GM12878 (cell line): ENCODE data around the gene PLPP1. TPM values are rescaled to one million over a fixed set of nuclear protein-coding genes. Genes with fewer than 3 reads are reported as not detected.

Source experiments
- ATAC-seq: fragments of 200-7000 bp; cut with Tn5 transposase; 3 replicates; pipeline ENCODE4 v1.9.1; 2020; ENCODE audit warnings: mild to moderate bottlenecking, moderate library complexity
- BruUV-seq: library from RNA; stranded (reverse); fragments of 400-500 nt; replicated peaks from 2 replicates; lab custom pipeline; 2021; lab: Mats Ljungman, UMichigan
- CTCF ChIA-PET: fragments of 300-600 bp; sonication (Branson Sonifier 250); formaldehyde crosslinking; extraction: SDS; loops from one replicate; lab custom pipeline; 2021; ENCODE audit warnings: inconsistent platforms; lab: Yijun Ruan, JAX
- POLR2A ChIA-PET: fragments of 350-600 bp; formaldehyde crosslinking; extraction: SDS; loops from one replicate; lab custom pipeline; 2021; ENCODE audit warnings: inconsistent platforms; lab: Charles Lee
- RAD21 ChIA-PET: fragments of 300-600 bp; sonication (Branson Sonifier 250); formaldehyde crosslinking; loops from one replicate; lab custom pipeline; 2023; ENCODE audit warnings: antibody characterized with exemption; ENCODE audit not compliant: unreplicated experiment; lab: Charles Lee
- SMC1A ChIA-PET: fragments of 300-600 bp; sonication (Branson Sonifier 250); formaldehyde crosslinking; loops from one replicate; lab custom pipeline; 2023; ENCODE audit not compliant: unreplicated experiment, uncharacterized antibody; lab: Charles Lee
- DNase-seq: peaks from one replicate; pipeline ENCODE4 v3.0.0-alpha.2; 2011; ENCODE audit warnings: low read depth, low spot score
- FAIRE-seq: peaks from 3 replicates; lab custom pipeline; 2011; peaks lifted over from hg19 to GRCh38; lab: Jason Lieb, UNC
- H2AFZ ChIP-seq: 2 replicates; pipeline ENCODE4 v1.6.0; 2011; ENCODE audit warnings: low read depth, low read length, control low read depth; ENCODE audit not compliant: control insufficient read depth
- H3K27ac ChIP-seq: 2 replicates; pipeline ENCODE4 v1.5.1; 2011; ENCODE audit warnings: control low read depth; ENCODE audit not compliant: control insufficient read depth, insufficient read depth
- H3K27me3 ChIP-seq, 2 experiments: replicated peaks in 1 of 2; 2 replicates each; pipeline versions ENCODE4 v1.6.0 to v1.6.1; 2011; ENCODE audit warnings: low read length in 1 of 2; ENCODE audit not compliant: control insufficient read depth in 2 of 2, insufficient read depth in 2 of 2
- H3K36me3 ChIP-seq, 2 experiments: 2 replicates each; pipeline ENCODE4 v1.5.1; 2011; ENCODE audit warnings: low read length in 1 of 2; ENCODE audit not compliant: control insufficient read depth in 2 of 2, insufficient read depth in 2 of 2
- H3K4me1 ChIP-seq: 2 replicates; pipeline ENCODE4 v1.6.1; 2011; ENCODE audit warnings: mild to moderate bottlenecking, low read length, moderate library complexity, mixed read lengths; ENCODE audit not compliant: control insufficient read depth, insufficient read depth
- H3K4me2 ChIP-seq: 2 replicates; pipeline ENCODE4 v1.6.0; 2011; ENCODE audit warnings: control low read depth; ENCODE audit not compliant: control insufficient read depth, insufficient read depth
- H3K4me3 ChIP-seq: fragments of 200-600 bp; sonication (generic); 2 replicates; pipeline ENCODE4 v1.5.1; 2016
- H3K79me2 ChIP-seq: 2 replicates; pipeline ENCODE4 v1.6.0; 2011; ENCODE audit warnings: low read length; ENCODE audit not compliant: control insufficient read depth, insufficient read depth
- H3K9ac ChIP-seq: 2 replicates; pipeline ENCODE4 v1.8.0; 2011; ENCODE audit warnings: low read length, control low read depth, mixed read lengths; ENCODE audit not compliant: control insufficient read depth, insufficient read depth
- H3K9me3 ChIP-seq: replicated peaks from 3 replicates; pipeline ENCODE4 v1.5.1; 2011; ENCODE audit warnings: mild to moderate bottlenecking, low read length; ENCODE audit not compliant: control insufficient read depth, insufficient read depth
- H4K20me1 ChIP-seq: 2 replicates; pipeline ENCODE4 v1.6.0; 2011; ENCODE audit not compliant: control insufficient read depth, insufficient read depth
- E2F8 ChIP-seq: fragments of 450-650 bp; IDR thresholded peaks from 2 replicates; pipeline ENCODE4 v1.6.1; 2018; ENCODE audit warnings: mild to moderate bottlenecking, low read depth, moderate library complexity; ENCODE audit not compliant: partially characterized antibody
- ETV6 ChIP-seq, 2 experiments: fragments of 450-650 bp in 1 of 2; IDR thresholded peaks in 1 of 2; conservative IDR thresholded peaks in 1 of 2; 2 replicates each; pipeline ENCODE4 v1.6.1; 2014; ENCODE audit warnings: antibody characterized with exemption in 1 of 2, borderline replicate concordance in 1 of 2, low read depth in 1 of 2, mild to moderate bottlenecking in 1 of 2, moderate library complexity in 1 of 2
- NRF1 ChIP-seq: conservative IDR thresholded peaks from 2 replicates; pipeline ENCODE4 v1.6.1; 2011; ENCODE audit warnings: mild to moderate bottlenecking, low read depth, low read length, improper control_type of control experiment
- ZNF687 ChIP-seq: fragments of 450-650 bp; IDR thresholded peaks from 2 replicates; pipeline ENCODE4 v1.6.1; 2017; ENCODE audit warnings: mild to moderate bottlenecking, moderate library complexity
- WGBS: methylation state at CpG from one replicate; pipeline ENCODE4 v1.1.6; 2016; ENCODE audit warnings: low lambda C conversion rate; ENCODE audit not compliant: insufficient replicate concordance, insufficient coverage; ENCODE audit errors: missing lambda C conversion rate; 5-methylcytosine and 5-hydroxymethylcytosine counted together
- in situ Hi-C: fragments of 300-500 bp; cut with MboI; formaldehyde crosslinking; loops from 9 replicates; pipeline ENCODE4 v1.14.3; 2018; ENCODE audit warnings: mixed read lengths
- intact Hi-C: fragments of 100-400 bp; cut with micrococcal nuclease; formaldehyde crosslinking; loops from one replicate; pipeline ENCODE4 v1.14.2; 2022; ENCODE audit not compliant: unreplicated experiment
- polyA plus RNA-seq, 11 experiments: library from polyadenylated mRNA; depleted of rRNA in 4 of 11; unstranded in 6 of 11; stranded (reverse) in 5 of 11; fragments of >200 nt; fragmentation: Nextera tagmentation in 4 of 11; fragmentation: Illumina TruSeq in 1 of 11; extraction: Ambion mirVana in 4 of 11; extraction: Trizol in 1 of 11; gene quantifications; 1 replicate in 1 of 11; 2 replicates in 10 of 11; pipeline versions ENCODE4 v1.2.1 to v1.2.3, GENCODE V29; 2011 to 2016; ENCODE audit warnings: inconsistent platforms in 2 of 11, missing spikeins in 2 of 11, low read depth in 1 of 11
- total RNA-seq, 4 experiments: library from RNA; depleted of rRNA in 3 of 4; stranded (reverse); fragments of >200 nt in 3 of 4; fragmentation: Illumina TruSeq in 1 of 4; extraction: Trizol in 1 of 4; gene quantifications; 2 replicates each; pipeline versions ENCODE4 v1.2.1 to v1.2.3, GENCODE V29; 2013 to 2021
- TF ChIP-seq, protein P1 (sequence below): fragments of 450-650 bp; IDR thresholded peaks from 2 replicates; pipeline ENCODE4 v1.6.1; 2016; ENCODE audit warnings: mild to moderate bottlenecking, moderate library complexity, borderline replicate concordance

The PLPP1 gene
- total and polyA plus RNA-seq, 10 of the 15 experiments (the other 5 are each of a cell fraction or from before 2014, with no cell fraction given) = 3.0 to 11.3 (median 8.1) TPM

GRCh38 chr5:55568654-55569512 is 34.1 kb upstream of the PLPP1 start:
- ATAC-seq = no peak
- Histone ChIP-seq H3K4me2 (no peak overlapping the region), H3K27ac (no peak overlapping the region), H3K4me1 (peaks cover 10% of the 10 kb centered on the region), H3K9me3 (no peaks in the 10 kb centered on the region), H3K27me3 (no peaks in the 10 kb centered on the region), H4K20me1 (no peaks in the 10 kb centered on the region), H3K36me3 (no peaks in the 10 kb centered on the region), H3K9ac (no peak overlapping the region), H3K4me3 (no peak overlapping the region), H3K79me2 (no peaks in the 10 kb centered on the region), H2AFZ (no peak overlapping the region)
- ChIA-PET POLR2A (no interaction called here), SMC1A (no interaction called here), CTCF (no interaction called here), RAD21 (no interaction called here)
- no peak for DNase-seq
- in situ Hi-C loops (no loop called here), intact Hi-C loops (no loop called here)
- TF ChIP-seq E2F8 (no peak), ETV6 (conservative IDR thresholded peaks at IDR 0.05 in 1 of 2, IDR thresholded peaks at IDR 0.05 in 1 of 2; ENCODE audit: borderline replicate concordance in 1 of 2, low read depth in 1 of 2) (no peak), NRF1 (no peak), ZNF687 (no peak)
- TF ChIP-seq, protein P1, sequence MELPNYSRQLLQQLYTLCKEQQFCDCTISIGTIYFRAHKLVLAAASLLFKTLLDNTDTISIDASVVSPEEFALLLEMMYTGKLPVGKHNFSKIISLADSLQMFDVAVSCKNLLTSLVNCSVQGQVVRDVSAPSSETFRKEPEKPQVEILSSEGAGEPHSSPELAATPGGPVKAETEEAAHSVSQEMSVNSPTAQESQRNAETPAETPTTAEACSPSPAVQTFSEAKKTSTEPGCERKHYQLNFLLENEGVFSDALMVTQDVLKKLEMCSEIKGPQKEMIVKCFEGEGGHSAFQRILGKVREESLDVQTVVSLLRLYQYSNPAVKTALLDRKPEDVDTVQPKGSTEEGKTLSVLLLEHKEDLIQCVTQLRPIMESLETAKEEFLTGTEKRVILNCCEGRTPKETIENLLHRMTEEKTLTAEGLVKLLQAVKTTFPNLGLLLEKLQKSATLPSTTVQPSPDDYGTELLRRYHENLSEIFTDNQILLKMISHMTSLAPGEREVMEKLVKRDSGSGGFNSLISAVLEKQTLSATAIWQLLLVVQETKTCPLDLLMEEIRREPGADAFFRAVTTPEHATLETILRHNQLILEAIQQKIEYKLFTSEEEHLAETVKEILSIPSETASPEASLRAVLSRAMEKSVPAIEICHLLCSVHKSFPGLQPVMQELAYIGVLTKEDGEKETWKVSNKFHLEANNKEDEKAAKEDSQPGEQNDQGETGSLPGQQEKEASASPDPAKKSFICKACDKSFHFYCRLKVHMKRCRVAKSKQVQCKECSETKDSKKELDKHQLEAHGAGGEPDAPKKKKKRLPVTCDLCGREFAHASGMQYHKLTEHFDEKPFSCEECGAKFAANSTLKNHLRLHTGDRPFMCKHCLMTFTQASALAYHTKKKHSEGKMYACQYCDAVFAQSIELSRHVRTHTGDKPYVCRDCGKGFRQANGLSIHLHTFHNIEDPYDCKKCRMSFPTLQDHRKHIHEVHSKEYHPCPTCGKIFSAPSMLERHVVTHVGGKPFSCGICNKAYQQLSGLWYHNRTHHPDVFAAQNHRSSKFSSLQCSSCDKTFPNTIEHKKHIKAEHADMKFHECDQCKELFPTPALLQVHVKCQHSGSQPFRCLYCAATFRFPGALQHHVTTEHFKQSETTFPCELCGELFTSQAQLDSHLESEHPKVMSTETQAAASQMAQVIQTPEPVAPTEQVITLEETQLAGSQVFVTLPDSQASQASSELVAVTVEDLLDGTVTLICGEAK = no peak
- WGBS = 69% methylated on average over 15 of the region's 15 CpGs
- no TSS peak for BruUV-seq
- FAIRE-seq = no peak
